PC-9 (cell line): ENCODE data around the gene HHAT. TPM values are rescaled to one million over a fixed set of nuclear protein-coding genes. Genes with fewer than 3 reads are reported as not detected.

Experiments used
- BruUV-seq: library from RNA; stranded (reverse); fragments of 400-500 nt; replicated peaks from 2 replicates; lab custom pipeline; 2021; lab: Mats Ljungman, UMichigan
- CTCF ChIA-PET: fragments of 300-600 bp; sonication (Branson Sonifier 250); formaldehyde crosslinking; loops from one replicate; lab custom pipeline; 2022; ENCODE audit warnings: antibody characterized with exemption; lab: Charles Lee
- POLR2A ChIA-PET: fragments of 300-600 bp; sonication (Branson Sonifier 250); formaldehyde crosslinking; loops from one replicate; lab custom pipeline; 2022; ENCODE audit warnings: antibody characterized with exemption; ENCODE audit not compliant: unreplicated experiment; lab: Charles Lee
- DNase-seq, 2 experiments: peaks; one replicate each; pipeline versions ENCODE4 v3.0.0 to v3.0.0-alpha.2; 2015 to 2022; ENCODE audit warnings: mixed read lengths in 1 of 2
- H2AFZ ChIP-seq: fragments of 200-600 bp; sonication (generic); 2 replicates; pipeline ENCODE4 v1.8.1; 2017; ENCODE audit warnings: antibody characterized with exemption
- H3F3A ChIP-seq: fragments of 200-600 bp; sonication (generic); 2 replicates; pipeline ENCODE4 v1.8.1; 2017; ENCODE audit warnings: antibody characterized with exemption, mild to moderate bottlenecking, low read depth; ENCODE audit not compliant: insufficient read depth
- H3K27ac ChIP-seq: fragments of 200-600 bp; sonication (generic); 2 replicates; pipeline ENCODE4 v1.6.1; 2016; ENCODE audit warnings: mixed run types
- H3K27me3 ChIP-seq: fragments of 200-600 bp; sonication (generic); 2 replicates; pipeline ENCODE4 v1.6.1; 2016; ENCODE audit warnings: low read depth, mixed run types; ENCODE audit not compliant: insufficient read depth
- H3K36me3 ChIP-seq: fragments of 200-600 bp; sonication (generic); 2 replicates; pipeline ENCODE4 v1.6.1; 2016; ENCODE audit warnings: low read depth, mixed run types
- H3K4me1 ChIP-seq: fragments of 200-600 bp; sonication (generic); replicated peaks from 2 replicates; pipeline ENCODE4 v1.6.1; 2016; ENCODE audit warnings: mixed run types; ENCODE audit not compliant: insufficient read depth
- H3K4me2 ChIP-seq: fragments of 200-600 bp; sonication (generic); 2 replicates; pipeline ENCODE4 v1.6.1; 2017; ENCODE audit warnings: mixed run types
- H3K4me3 ChIP-seq: fragments of 200-600 bp; sonication (generic); 2 replicates; pipeline ENCODE4 v1.6.1; 2016; ENCODE audit warnings: mixed run types
- H3K79me2 ChIP-seq: fragments of 200-600 bp; sonication (generic); 2 replicates; pipeline ENCODE4 v1.6.1; 2017; ENCODE audit warnings: low read depth, mixed run types
- H3K9me2 ChIP-seq: fragments of 200-600 bp; sonication (generic); 2 replicates; pipeline ENCODE4 v1.8.1; 2017; ENCODE audit warnings: mild to moderate bottlenecking; ENCODE audit not compliant: insufficient read depth
- H3K9me3 ChIP-seq: fragments of 200-600 bp; sonication (generic); 2 replicates; pipeline ENCODE4 v1.8.1; 2016; ENCODE audit warnings: low read depth; ENCODE audit not compliant: insufficient read depth
- H4K20me1 ChIP-seq: fragments of 200-600 bp; sonication (generic); 2 replicates; pipeline ENCODE4 v1.8.1; 2017; ENCODE audit not compliant: insufficient read depth
- CTCF ChIP-seq: fragments of 200-600 bp; sonication (generic); conservative IDR thresholded peaks from 2 replicates; pipeline ENCODE4 v1.6.1; 2017; ENCODE audit warnings: mixed run types, antibody characterized with exemption, mild to moderate bottlenecking, moderate library complexity
- EZH2 ChIP-seq: fragments of 200-600 bp; sonication (generic); IDR thresholded peaks from 2 replicates; pipeline ENCODE4 v1.8.0; 2017; ENCODE audit warnings: antibody characterized with exemption, low read depth
- intact Hi-C: fragments of 100-400 bp; cut with micrococcal nuclease; formaldehyde crosslinking; loops from one replicate; pipeline ENCODE4 v1.10.0; 2022; ENCODE audit not compliant: unreplicated experiment
- total RNA-seq: library from RNA; stranded (reverse); gene quantifications from 2 replicates; pipeline ENCODE4 v1.2.3, GENCODE V29; 2021

HHAT gene
- total RNA-seq, 1 experiment from 2014 or later: 5.3 TPM

- no peak overlapping the region for H2AFZ ChIP-seq
- BruUV-seq: no TSS peak
- CTCF ChIA-PET: interaction anchor here (0.6 to 1.3 kb wide), 3 partner anchors 37 to 1114 kb away, joined by 3 to 5 read pairs (median 3); no protein-coding TSS in a partner anchor
- DNase-seq: no peak
- no peaks in the 10 kb centered on the region for H3K36me3 ChIP-seq
- H3K79me2 ChIP-seq: no peaks in the 10 kb centered on the region
- TF ChIP-seq CTCF (no peak), EZH2 (no peak)
- H3K4me2 ChIP-seq: no peak overlapping the region
- H4K20me1 ChIP-seq: no peaks in the 10 kb centered on the region
- H3K27ac ChIP-seq: no peak overlapping the region
- peaks cover 16% of the 10 kb centered on the region; the same call in 1 of the 2 replicates for H3F3A ChIP-seq
- intact Hi-C loops: no loop called here
- H3K9me2 ChIP-seq: no peaks in the 10 kb centered on the region
- no peaks in the 10 kb centered on the region for H3K27me3 ChIP-seq
- no peak overlapping the region for H3K4me3 ChIP-seq
- POLR2A ChIA-PET: no interaction called here
- H3K9me3 ChIP-seq: no peaks in the 10 kb centered on the region
- peaks cover 17% of the 10 kb centered on the region for H3K4me1 ChIP-seq
Measured at GRCh38 chr1:210363119-210363518, 34.4 kb downstream of the HHAT start.

- intact Hi-C loops: no loop called here
- H3K36me3 ChIP-seq: no peaks in the 10 kb centered on the region
- BruUV-seq: no TSS peak
- no peaks in the 10 kb centered on the region for H3K27me3 ChIP-seq
- no peak for TF ChIP-seq CTCF
- no peak for TF ChIP-seq EZH2
- H3K4me3 ChIP-seq: no peak overlapping the region
- H3K27ac ChIP-seq: no peak overlapping the region
- DNase-seq: no peak
- H3K4me1 ChIP-seq: peaks cover 17% of the 10 kb centered on the region
- no peak overlapping the region for H3K4me2 ChIP-seq
- H3K9me3 ChIP-seq: no peaks in the 10 kb centered on the region
- H3K79me2 ChIP-seq: no peaks in the 10 kb centered on the region
- ChIA-PET POLR2A (no interaction called here), CTCF (no interaction called here)
- peaks cover 16% of the 10 kb centered on the region; the same call in 1 of the 2 replicates for H3F3A ChIP-seq
- H3K9me2 ChIP-seq: no peaks in the 10 kb centered on the region
- no peaks in the 10 kb centered on the region for H4K20me1 ChIP-seq
- H2AFZ ChIP-seq: no peak overlapping the region
Measured at GRCh38 chr1:210364479-210364878, 35.8 kb downstream of the HHAT start.

GRCh38 chr1:210366767-210367166, 38.1 kb downstream of the HHAT start:
- Histone ChIP-seq H3K9me2 (no peaks in the 10 kb centered on the region), H3K27me3 (no peaks in the 10 kb centered on the region), H3F3A (peaks cover 16% of the 10 kb centered on the region; the same call in 1 of the 2 replicates), H3K4me2 (peak overlapping the region; percentile 44), H2AFZ (peak overlapping the region; percentile 12; the same call in 1 of the 2 replicates), H3K9me3 (no peaks in the 10 kb centered on the region), H3K36me3 (no peaks in the 10 kb centered on the region), H3K79me2 (no peaks in the 10 kb centered on the region), H3K4me3 (no peak overlapping the region), H3K27ac (peak overlapping the region; percentile 17), H4K20me1 (no peaks in the 10 kb centered on the region), H3K4me1 (peaks cover 17% of the 10 kb centered on the region)
- no peak for TF ChIP-seq EZH2
- TF ChIP-seq CTCF: no peak
- no TSS peak for BruUV-seq
- intact Hi-C loops: loop anchor here (2.0 kb wide), 1 partner anchor 38 kb away; the partner anchor contains the start of gene HHAT
- peak; percentile 72 to 79 for DNase-seq
- ChIA-PET POLR2A (interaction anchor here (0.5 to 0.8 kb wide), 4 partner anchors 23 to 311 kb away, joined by 3 to 9 read pairs (median 4); no protein-coding TSS in a partner anchor), CTCF (interaction anchor here (0.6 to 1.1 kb wide), 3 partner anchors 8 to 56 kb away, joined by 4 to 10 read pairs (median 5); no protein-coding TSS in a partner anchor)
